Measurements from ENCODE around the gene ZBTB7B. TPM values are rescaled to one million over a fixed set of nuclear protein-coding genes. Genes with fewer than 3 reads are reported as not detected.

The ZBTB7B gene
- total and polyA plus RNA-seq, 9 of the 15 experiments (the other 6 are each of a cell fraction or from before 2014, with no cell fraction given) = 0.04 to 46.5 (median 15.2) TPM

DNA sequence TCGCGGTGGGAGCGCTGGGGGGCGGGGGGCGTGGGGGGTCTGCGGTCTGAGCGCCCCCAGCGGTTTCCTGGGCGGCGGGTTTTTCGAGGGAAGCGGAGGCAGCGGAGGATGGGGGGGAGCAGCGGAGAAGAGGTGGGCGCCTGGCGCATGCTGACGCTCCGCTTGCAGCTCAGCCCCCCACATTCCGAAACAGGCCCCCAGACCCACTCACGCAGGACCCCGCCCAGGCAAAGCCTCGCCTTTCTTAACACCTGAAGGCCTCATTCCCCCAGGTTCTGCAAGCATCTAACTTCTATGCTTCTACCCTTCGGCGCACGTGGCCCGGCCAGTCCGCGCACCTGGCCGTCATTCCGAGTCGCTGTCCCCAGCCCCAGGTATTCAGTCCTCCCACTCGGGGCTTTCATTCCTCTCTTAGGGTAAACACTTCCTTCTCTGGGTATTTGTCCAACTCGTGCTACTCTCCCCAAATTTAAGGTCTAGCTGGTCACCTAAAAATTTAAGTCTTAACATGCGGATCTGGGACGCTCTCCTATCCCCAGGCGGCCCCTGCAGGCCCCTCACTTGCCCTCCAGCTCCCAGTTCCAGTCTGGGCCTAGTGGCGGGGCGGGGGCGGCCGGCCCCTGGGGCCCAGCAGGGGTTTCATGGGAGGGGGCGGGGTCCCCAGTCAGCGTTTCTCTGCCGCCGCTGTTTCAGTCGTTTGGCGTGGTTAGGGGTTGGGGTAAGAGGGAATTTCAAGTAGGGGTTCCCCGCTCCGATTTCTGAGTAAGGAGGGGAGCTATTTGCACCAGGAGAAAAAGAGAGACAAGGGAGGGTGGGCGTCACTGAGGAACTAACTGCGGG, 2.8 kb upstream of the ZBTB7B start (continued):
- TF ChIP-seq TARDBP (IDR thresholded peaks at IDR 0.05) (no peak), ZNF12 (CRISPR knock-in tag; IDR thresholded peaks at IDR 0.05) (no peak), BACH1 (tag; IDR thresholded peaks at IDR 0.05) (no peak), MAFK (IDR thresholded peaks at IDR 0.05; ENCODE audit: low read length) (no peak), SAFB2 (IDR thresholded peaks at IDR 0.05; ENCODE audit: borderline replicate concordance, low read depth, low read length, severe bottlenecking) (no peak), RBBP5 (IDR thresholded peaks at IDR 0.05; ENCODE audit: borderline replicate concordance, insufficient read depth, low read length, poor library complexity, severe bottlenecking) (no peak), ELF1 (tag; IDR thresholded peaks at IDR 0.05) (peak; percentile 23; the same call in 1 of the 2 replicates), HSF4 (CRISPR knock-in tag; IDR thresholded peaks at IDR 0.05; ENCODE audit: borderline replicate concordance) (no peak), LEF1 (IDR thresholded peaks at IDR 0.05) (peak; percentile 79), SAP30 (IDR thresholded peaks at IDR 0.05; ENCODE audit: borderline replicate concordance, insufficient read depth, low read depth, low read length, poor library complexity, severe bottlenecking) (peak; percentile 55), NR2C1 (IDR thresholded peaks at IDR 0.05) (no peak), NR2C1 (tag; IDR thresholded peaks at IDR 0.05) (no peak)
- TF ChIP-seq, protein P1, sequence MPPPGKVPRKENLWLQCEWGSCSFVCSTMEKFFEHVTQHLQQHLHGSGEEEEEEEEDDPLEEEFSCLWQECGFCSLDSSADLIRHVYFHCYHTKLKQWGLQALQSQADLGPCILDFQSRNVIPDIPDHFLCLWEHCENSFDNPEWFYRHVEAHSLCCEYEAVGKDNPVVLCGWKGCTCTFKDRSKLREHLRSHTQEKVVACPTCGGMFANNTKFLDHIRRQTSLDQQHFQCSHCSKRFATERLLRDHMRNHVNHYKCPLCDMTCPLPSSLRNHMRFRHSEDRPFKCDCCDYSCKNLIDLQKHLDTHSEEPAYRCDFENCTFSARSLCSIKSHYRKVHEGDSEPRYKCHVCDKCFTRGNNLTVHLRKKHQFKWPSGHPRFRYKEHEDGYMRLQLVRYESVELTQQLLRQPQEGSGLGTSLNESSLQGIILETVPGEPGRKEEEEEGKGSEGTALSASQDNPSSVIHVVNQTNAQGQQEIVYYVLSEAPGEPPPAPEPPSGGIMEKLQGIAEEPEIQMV (tag; conservative IDR thresholded peaks at IDR 0.05; ENCODE audit: low read depth) = no peak
- TF ChIP-seq, protein P2, sequence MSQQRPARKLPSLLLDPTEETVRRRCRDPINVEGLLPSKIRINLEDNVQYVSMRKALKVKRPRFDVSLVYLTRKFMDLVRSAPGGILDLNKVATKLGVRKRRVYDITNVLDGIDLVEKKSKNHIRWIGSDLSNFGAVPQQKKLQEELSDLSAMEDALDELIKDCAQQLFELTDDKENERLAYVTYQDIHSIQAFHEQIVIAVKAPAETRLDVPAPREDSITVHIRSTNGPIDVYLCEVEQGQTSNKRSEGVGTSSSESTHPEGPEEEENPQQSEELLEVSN (IDR thresholded peaks at IDR 0.05; ENCODE audit: borderline replicate concordance in 1 of 2, extremely low read depth in 1 of 2, insufficient read depth in 1 of 2, insufficient read length in 1 of 2, low read depth in 1 of 2, low read length in 1 of 2, poor library complexity in 1 of 2, severe bottlenecking in 1 of 2) = peak; percentile 85 to 92
- TF ChIP-seq, protein P3, sequence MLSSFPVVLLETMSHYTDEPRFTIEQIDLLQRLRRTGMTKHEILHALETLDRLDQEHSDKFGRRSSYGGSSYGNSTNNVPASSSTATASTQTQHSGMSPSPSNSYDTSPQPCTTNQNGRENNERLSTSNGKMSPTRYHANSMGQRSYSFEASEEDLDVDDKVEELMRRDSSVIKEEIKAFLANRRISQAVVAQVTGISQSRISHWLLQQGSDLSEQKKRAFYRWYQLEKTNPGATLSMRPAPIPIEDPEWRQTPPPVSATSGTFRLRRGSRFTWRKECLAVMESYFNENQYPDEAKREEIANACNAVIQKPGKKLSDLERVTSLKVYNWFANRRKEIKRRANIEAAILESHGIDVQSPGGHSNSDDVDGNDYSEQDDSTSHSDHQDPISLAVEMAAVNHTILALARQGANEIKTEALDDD (IDR thresholded peaks at IDR 0.05) = no peak
- TF ChIP-seq, protein P4, sequence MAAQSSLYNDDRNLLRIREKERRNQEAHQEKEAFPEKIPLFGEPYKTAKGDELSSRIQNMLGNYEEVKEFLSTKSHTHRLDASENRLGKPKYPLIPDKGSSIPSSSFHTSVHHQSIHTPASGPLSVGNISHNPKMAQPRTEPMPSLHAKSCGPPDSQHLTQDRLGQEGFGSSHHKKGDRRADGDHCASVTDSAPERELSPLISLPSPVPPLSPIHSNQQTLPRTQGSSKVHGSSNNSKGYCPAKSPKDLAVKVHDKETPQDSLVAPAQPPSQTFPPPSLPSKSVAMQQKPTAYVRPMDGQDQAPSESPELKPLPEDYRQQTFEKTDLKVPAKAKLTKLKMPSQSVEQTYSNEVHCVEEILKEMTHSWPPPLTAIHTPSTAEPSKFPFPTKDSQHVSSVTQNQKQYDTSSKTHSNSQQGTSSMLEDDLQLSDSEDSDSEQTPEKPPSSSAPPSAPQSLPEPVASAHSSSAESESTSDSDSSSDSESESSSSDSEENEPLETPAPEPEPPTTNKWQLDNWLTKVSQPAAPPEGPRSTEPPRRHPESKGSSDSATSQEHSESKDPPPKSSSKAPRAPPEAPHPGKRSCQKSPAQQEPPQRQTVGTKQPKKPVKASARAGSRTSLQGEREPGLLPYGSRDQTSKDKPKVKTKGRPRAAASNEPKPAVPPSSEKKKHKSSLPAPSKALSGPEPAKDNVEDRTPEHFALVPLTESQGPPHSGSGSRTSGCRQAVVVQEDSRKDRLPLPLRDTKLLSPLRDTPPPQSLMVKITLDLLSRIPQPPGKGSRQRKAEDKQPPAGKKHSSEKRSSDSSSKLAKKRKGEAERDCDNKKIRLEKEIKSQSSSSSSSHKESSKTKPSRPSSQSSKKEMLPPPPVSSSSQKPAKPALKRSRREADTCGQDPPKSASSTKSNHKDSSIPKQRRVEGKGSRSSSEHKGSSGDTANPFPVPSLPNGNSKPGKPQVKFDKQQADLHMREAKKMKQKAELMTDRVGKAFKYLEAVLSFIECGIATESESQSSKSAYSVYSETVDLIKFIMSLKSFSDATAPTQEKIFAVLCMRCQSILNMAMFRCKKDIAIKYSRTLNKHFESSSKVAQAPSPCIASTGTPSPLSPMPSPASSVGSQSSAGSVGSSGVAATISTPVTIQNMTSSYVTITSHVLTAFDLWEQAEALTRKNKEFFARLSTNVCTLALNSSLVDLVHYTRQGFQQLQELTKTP (IDR thresholded peaks at IDR 0.05; ENCODE audit: low read depth in 1 of 2, partially characterized antibody in 2 of 2) = no peak
- TF ChIP-seq, protein P5, sequence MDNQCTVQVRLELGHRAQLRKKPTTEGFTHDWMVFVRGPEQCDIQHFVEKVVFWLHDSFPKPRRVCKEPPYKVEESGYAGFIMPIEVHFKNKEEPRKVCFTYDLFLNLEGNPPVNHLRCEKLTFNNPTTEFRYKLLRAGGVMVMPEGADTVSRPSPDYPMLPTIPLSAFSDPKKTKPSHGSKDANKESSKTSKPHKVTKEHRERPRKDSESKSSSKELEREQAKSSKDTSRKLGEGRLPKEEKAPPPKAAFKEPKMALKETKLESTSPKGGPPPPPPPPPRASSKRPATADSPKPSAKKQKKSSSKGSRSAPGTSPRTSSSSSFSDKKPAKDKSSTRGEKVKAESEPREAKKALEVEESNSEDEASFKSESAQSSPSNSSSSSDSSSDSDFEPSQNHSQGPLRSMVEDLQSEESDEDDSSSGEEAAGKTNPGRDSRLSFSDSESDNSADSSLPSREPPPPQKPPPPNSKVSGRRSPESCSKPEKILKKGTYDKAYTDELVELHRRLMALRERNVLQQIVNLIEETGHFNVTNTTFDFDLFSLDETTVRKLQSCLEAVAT (IDR thresholded peaks at IDR 0.05) = peak in 1 of 2 experiments; percentile 46; a peak in 1 of 4 replicates

Data from K562 (cell line).